HEK293 (cell line): ENCODE results near the gene IRF2BPL.

Experiments
- FEZF1 ChIP-seq: fragments of 450-650 bp; formaldehyde crosslinking; IDR thresholded peaks from 2 replicates; pipeline ENCODE4 v1.5.1; 2016; ENCODE audit warnings: missing biosample characterization, missing genetic modification characterization
- ZNF155 ChIP-seq: fragments of 450-650 bp; formaldehyde crosslinking; IDR thresholded peaks from 2 replicates; pipeline ENCODE4 v1.5.1; 2016; ENCODE audit warnings: missing biosample characterization, missing genetic modification characterization
- TF ChIP-seq, protein P1 (sequence below): fragments of 450-650 bp; formaldehyde crosslinking; IDR thresholded peaks from 2 replicates; pipeline ENCODE4 v1.5.1; 2016; ENCODE audit warnings: missing biosample characterization, missing genetic modification characterization
- TF ChIP-seq, protein P2 (sequence below): fragments of 450-650 bp; formaldehyde crosslinking; IDR thresholded peaks from 2 replicates; pipeline ENCODE4 v1.5.1; 2016; ENCODE audit warnings: missing biosample characterization, missing genetic modification characterization, low read depth
- TF ChIP-seq, protein P3 (sequence below): sonication (generic); formaldehyde crosslinking; IDR thresholded peaks from 2 replicates; pipeline ENCODE4 v1.8.1; 2022; ENCODE audit warnings: mild to moderate bottlenecking, moderate library complexity, missing genetic modification reagents

DNA sequence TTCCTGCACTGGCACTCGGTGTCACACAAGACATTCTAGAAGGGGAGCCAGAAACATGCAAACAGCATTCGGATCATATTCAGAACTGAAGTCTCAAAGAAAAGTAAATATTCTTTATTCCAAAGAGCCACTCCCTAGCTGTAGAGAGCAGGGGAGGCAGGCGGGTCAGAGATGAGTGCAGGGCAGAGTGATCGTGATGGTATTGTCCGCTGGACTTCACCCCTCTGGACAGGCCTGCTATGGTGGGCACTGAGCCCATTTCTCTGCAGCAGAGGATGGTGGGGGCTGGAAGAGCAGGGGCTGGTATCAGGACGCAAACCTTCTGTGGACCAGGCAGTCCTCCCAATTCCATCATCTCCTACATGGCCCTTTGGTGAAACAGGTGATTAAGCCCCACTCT, 25.6 kb downstream of the IRF2BPL start:
- TF ChIP-seq, protein P1, sequence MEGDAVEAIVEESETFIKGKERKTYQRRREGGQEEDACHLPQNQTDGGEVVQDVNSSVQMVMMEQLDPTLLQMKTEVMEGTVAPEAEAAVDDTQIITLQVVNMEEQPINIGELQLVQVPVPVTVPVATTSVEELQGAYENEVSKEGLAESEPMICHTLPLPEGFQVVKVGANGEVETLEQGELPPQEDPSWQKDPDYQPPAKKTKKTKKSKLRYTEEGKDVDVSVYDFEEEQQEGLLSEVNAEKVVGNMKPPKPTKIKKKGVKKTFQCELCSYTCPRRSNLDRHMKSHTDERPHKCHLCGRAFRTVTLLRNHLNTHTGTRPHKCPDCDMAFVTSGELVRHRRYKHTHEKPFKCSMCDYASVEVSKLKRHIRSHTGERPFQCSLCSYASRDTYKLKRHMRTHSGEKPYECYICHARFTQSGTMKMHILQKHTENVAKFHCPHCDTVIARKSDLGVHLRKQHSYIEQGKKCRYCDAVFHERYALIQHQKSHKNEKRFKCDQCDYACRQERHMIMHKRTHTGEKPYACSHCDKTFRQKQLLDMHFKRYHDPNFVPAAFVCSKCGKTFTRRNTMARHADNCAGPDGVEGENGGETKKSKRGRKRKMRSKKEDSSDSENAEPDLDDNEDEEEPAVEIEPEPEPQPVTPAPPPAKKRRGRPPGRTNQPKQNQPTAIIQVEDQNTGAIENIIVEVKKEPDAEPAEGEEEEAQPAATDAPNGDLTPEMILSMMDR: no peak
- TF ChIP-seq FEZF1 (tag by site-specific recombination) (no peak), ZNF155 (no peak)
- TF ChIP-seq, protein P2, sequence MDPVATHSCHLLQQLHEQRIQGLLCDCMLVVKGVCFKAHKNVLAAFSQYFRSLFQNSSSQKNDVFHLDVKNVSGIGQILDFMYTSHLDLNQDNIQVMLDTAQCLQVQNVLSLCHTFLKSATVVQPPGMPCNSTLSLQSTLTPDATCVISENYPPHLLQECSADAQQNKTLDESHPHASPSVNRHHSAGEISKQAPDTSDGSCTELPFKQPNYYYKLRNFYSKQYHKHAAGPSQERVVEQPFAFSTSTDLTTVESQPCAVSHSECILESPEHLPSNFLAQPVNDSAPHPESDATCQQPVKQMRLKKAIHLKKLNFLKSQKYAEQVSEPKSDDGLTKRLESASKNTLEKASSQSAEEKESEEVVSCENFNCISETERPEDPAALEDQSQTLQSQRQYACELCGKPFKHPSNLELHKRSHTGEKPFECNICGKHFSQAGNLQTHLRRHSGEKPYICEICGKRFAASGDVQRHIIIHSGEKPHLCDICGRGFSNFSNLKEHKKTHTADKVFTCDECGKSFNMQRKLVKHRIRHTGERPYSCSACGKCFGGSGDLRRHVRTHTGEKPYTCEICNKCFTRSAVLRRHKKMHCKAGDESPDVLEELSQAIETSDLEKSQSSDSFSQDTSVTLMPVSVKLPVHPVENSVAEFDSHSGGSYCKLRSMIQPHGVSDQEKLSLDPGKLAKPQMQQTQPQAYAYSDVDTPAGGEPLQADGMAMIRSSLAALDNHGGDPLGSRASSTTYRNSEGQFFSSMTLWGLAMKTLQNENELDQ (tag by site-specific recombination): no peak
- TF ChIP-seq, protein P3, sequence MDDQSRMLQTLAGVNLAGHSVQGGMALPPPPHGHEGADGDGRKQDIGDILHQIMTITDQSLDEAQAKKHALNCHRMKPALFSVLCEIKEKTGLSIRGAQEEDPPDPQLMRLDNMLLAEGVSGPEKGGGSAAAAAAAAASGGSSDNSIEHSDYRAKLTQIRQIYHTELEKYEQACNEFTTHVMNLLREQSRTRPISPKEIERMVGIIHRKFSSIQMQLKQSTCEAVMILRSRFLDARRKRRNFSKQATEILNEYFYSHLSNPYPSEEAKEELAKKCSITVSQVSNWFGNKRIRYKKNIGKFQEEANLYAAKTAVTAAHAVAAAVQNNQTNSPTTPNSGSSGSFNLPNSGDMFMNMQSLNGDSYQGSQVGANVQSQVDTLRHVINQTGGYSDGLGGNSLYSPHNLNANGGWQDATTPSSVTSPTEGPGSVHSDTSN (CRISPR knock-in tag): no peak
